ENCODE results near the gene ANKRD33. TPM values are rescaled to one million over a fixed set of nuclear protein-coding genes. Genes with fewer than 3 reads are reported as not detected.

ANKRD33 gene
- total RNA-seq, 1 donor from 2014 or later = not detected

DNA sequence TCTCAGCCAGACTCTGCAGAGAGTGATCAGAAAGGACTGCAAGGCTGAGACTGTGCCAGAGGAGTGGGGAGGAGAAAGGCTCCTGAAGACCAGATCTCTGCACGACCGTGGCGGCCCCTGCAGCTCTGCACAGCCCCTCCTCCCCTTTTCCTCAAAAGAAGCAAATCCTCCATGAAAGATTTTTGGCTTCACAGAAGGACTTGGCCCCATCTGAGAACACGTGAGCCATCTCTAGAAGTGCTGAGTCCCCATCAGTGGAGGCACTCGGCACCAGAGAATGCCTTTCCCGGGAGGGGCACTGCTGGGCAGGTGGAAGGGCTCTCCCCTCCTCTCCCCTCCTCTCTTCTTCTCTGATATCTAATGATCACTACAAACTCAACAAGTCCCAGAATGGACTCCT, 46.2 kb upstream of the ANKRD33 start:
- Mint-ChIP-seq H3K9me3 (ENCODE audit: unreplicated experiment) (peaks cover 9% of the 10 kb centered on the region), H3K4me3 (ENCODE audit: unreplicated experiment) (peak overlapping the region; percentile 77), H3K4me1 (ENCODE audit: low read depth, unreplicated experiment) (peaks cover 64% of the 10 kb centered on the region), H3K27ac (ENCODE audit: unreplicated experiment) (no peak overlapping the region), H3K27me3 (ENCODE audit: unreplicated experiment) (peaks cover 20% of the 10 kb centered on the region), H3K36me3 (ENCODE audit: unreplicated experiment) (no peaks in the 10 kb centered on the region)
- TF ChIP-seq CTCF (IDR thresholded peaks at IDR 0.05; ENCODE audit: partially characterized antibody, unreplicated experiment) = no peak
- no peak for DNase-seq

GRCh38 chr12:51844854-51845253, 43.0 kb upstream of the ANKRD33 start:
- Mint-ChIP-seq H3K9me3 (ENCODE audit: unreplicated experiment) (peaks cover 5% of the 10 kb centered on the region), H3K36me3 (ENCODE audit: unreplicated experiment) (no peaks in the 10 kb centered on the region), H3K27ac (ENCODE audit: unreplicated experiment) (no peak overlapping the region), H3K4me3 (ENCODE audit: unreplicated experiment) (peak overlapping the region; percentile 94), H3K4me1 (ENCODE audit: low read depth, unreplicated experiment) (peaks cover 37% of the 10 kb centered on the region), H3K27me3 (ENCODE audit: unreplicated experiment) (peaks cover 9% of the 10 kb centered on the region)
- DNase-seq = no peak
- no peak for TF ChIP-seq CTCF (IDR thresholded peaks at IDR 0.05; ENCODE audit: partially characterized antibody, unreplicated experiment)

GRCh38 chr12:51845482-51845881, 42.4 kb upstream of the ANKRD33 start:
- Mint-ChIP-seq H3K36me3 (ENCODE audit: unreplicated experiment) (no peaks in the 10 kb centered on the region), H3K27ac (ENCODE audit: unreplicated experiment) (no peak overlapping the region), H3K4me3 (ENCODE audit: unreplicated experiment) (peak overlapping the region; percentile 94), H3K27me3 (ENCODE audit: unreplicated experiment) (peaks cover 9% of the 10 kb centered on the region), H3K9me3 (ENCODE audit: unreplicated experiment) (peaks cover 5% of the 10 kb centered on the region), H3K4me1 (ENCODE audit: low read depth, unreplicated experiment) (peaks cover 33% of the 10 kb centered on the region)
- TF ChIP-seq CTCF (IDR thresholded peaks at IDR 0.05; ENCODE audit: partially characterized antibody, unreplicated experiment) = no peak
- no peak for DNase-seq

DNA sequence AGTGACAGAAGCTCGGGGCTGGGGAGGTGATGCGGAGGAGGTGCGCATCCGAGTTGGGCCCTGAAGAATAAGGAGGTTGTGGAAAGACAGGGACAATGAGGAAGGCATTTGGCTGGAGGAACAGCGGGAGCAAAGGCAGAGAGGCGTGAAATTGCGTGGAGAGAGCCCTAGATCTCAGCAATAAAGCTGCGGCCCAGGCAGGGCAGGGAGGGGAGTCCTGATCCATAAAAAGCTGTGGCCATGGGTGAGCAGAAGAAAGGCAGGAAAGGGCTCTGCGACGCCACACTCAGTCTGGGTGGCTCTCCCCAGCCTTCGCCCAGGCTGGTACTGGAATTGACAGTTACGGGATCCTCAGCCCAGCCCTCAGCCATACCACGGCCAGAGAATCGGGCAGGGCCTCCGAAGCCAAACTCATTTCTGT, 41.6 kb upstream of the ANKRD33 start:
- Mint-ChIP-seq H3K4me1 (ENCODE audit: low read depth, unreplicated experiment) (peaks cover 31% of the 10 kb centered on the region), H3K9me3 (ENCODE audit: unreplicated experiment) (peaks cover 5% of the 10 kb centered on the region), H3K27ac (ENCODE audit: unreplicated experiment) (no peak overlapping the region), H3K36me3 (ENCODE audit: unreplicated experiment) (no peaks in the 10 kb centered on the region), H3K27me3 (ENCODE audit: unreplicated experiment) (peaks cover 14% of the 10 kb centered on the region), H3K4me3 (ENCODE audit: unreplicated experiment) (peak overlapping the region; percentile 94)
- no peak for TF ChIP-seq CTCF (IDR thresholded peaks at IDR 0.05; ENCODE audit: partially characterized antibody, unreplicated experiment)
- no peak for DNase-seq

- TF ChIP-seq CTCF (IDR thresholded peaks at IDR 0.05; ENCODE audit: partially characterized antibody, unreplicated experiment) = no peak
- Mint-ChIP-seq H3K27ac (ENCODE audit: unreplicated experiment) (no peak overlapping the region), H3K4me1 (ENCODE audit: low read depth, unreplicated experiment) (peaks cover 28% of the 10 kb centered on the region), H3K4me3 (ENCODE audit: unreplicated experiment) (peak overlapping the region; percentile 94), H3K27me3 (ENCODE audit: unreplicated experiment) (peaks cover 12% of the 10 kb centered on the region), H3K36me3 (ENCODE audit: unreplicated experiment) (no peaks in the 10 kb centered on the region), H3K9me3 (ENCODE audit: unreplicated experiment) (peaks cover 5% of the 10 kb centered on the region)
- peak; percentile 81 for DNase-seq
Measured at GRCh38 chr12:51846911-51847642, 40.8 kb upstream of the ANKRD33 start.

Data from glutamatergic neuron (in vitro differentiated cells).